ENCODE data around the gene EXD3.
A peak's percentile ranks its signal among the peaks of the same experiment; 100 is the strongest.

Gene EXD3

GRCh38 chr9:137312852-137313325 lies 110.1 kb downstream of the EXD3 start:
- peak overlapping the region in 1 of 11 experiments; percentile 1; a peak in 2 of 22 replicates for H3K27ac ChIP-seq
- no peak for TF ChIP-seq Cebpa-rat (IDR thresholded peaks at IDR 0.05)
- no peaks in the 10 kb centered on the region for H3K9me3 ChIP-seq (replicated peaks in 1 of 11)
- no peak overlapping the region for H3K4me3 ChIP-seq
- peaks cover 38 to 89% (median 78%) of the 10 kb centered on the region in 10 experiments for H3K4me1 ChIP-seq
- H3K4me2 ChIP-seq, result peak overlapping the region in 6 of 11 experiments; percentile 22 to 57 (median 49); a peak in 5 of 22 replicates
- peaks cover 0 to 8% (median 0%) of the 10 kb centered on the region in 11 experiments; a peak in 4 of 22 replicates for H3K27me3 ChIP-seq
- peaks cover 0 to 9% (median 0%) of the 10 kb centered on the region in 11 experiments; a peak in 2 of 22 replicates for H4K20me1 ChIP-seq
- H3K36me3 ChIP-seq, result no peaks in the 10 kb centered on the region
- H3K9ac ChIP-seq, result peak overlapping the region in 2 of 11 experiments; percentile 7 to 14; a peak in 3 of 22 replicates

- Histone ChIP-seq H3K4me1 (peaks cover 37 to 89% (median 78%) of the 10 kb centered on the region in 10 experiments), H3K9me3 (replicated peaks in 1 of 11) (no peaks in the 10 kb centered on the region), H3K4me3 (no peak overlapping the region), H3K27me3 (peaks cover 0 to 8% (median 0%) of the 10 kb centered on the region in 11 experiments; a peak in 4 of 22 replicates), H3K27ac (peak overlapping the region in 2 of 11 experiments; percentile 15 to 49; a peak in 3 of 22 replicates), H4K20me1 (peaks cover 0 to 9% (median 0%) of the 10 kb centered on the region in 11 experiments; a peak in 2 of 22 replicates), H3K9ac (peak overlapping the region in 1 of 11 experiments; percentile 41; a peak in 1 of 22 replicates), H3K36me3 (no peaks in the 10 kb centered on the region), H3K4me2 (peak overlapping the region in 4 of 11 experiments; percentile 19 to 51 (median 29); a peak in 4 of 22 replicates)
- no peak for TF ChIP-seq Cebpa-rat (IDR thresholded peaks at IDR 0.05)
Measured at GRCh38 chr9:137311986-137312851, 110.7 kb downstream of the EXD3 start.

- Histone ChIP-seq H3K27me3 (peaks cover 0 to 3% (median 0%) of the 10 kb centered on the region in 11 experiments; a peak in 4 of 22 replicates), H3K9ac (peak overlapping the region in 3 of 11 experiments; percentile 24 to 41 (median 32); a peak in 3 of 22 replicates), H3K36me3 (no peaks in the 10 kb centered on the region), H3K9me3 (replicated peaks in 1 of 11) (no peaks in the 10 kb centered on the region), H3K4me2 (peak overlapping the region; percentile 10 to 51 (median 28); a peak in 15 of 22 replicates), H4K20me1 (peaks cover 0 to 9% (median 0%) of the 10 kb centered on the region in 11 experiments; a peak in 2 of 22 replicates), H3K4me1 (peaks cover 40 to 89% (median 78%) of the 10 kb centered on the region in 10 experiments), H3K4me3 (no peak overlapping the region), H3K27ac (peak overlapping the region in 2 of 11 experiments; percentile 15 to 49; a peak in 3 of 22 replicates)
- no peak for TF ChIP-seq Cebpa-rat (IDR thresholded peaks at IDR 0.05)
Measured at GRCh38 chr9:137311171-137311985, 111.6 kb downstream of the EXD3 start.

- no peaks in the 10 kb centered on the region for H3K9me3 ChIP-seq (replicated peaks in 1 of 11)
- H3K27ac ChIP-seq, result peak overlapping the region in 4 of 11 experiments; percentile 22 to 49 (median 33); a peak in 5 of 22 replicates
- H3K27me3 ChIP-seq, result no peaks in the 10 kb centered on the region
- TF ChIP-seq Cebpa-rat (IDR thresholded peaks at IDR 0.05), result 0 out of 22 replicates have a peak, but pooled peaks of 1 of the 11 experiments have one; percentile 28
- H3K4me2 ChIP-seq, result peak overlapping the region; percentile 10 to 51 (median 28); a peak in 15 of 22 replicates
- peak overlapping the region in 1 of 11 experiments; percentile 24; a peak in 2 of 22 replicates for H3K9ac ChIP-seq
- no peak overlapping the region for H3K4me3 ChIP-seq
- H3K4me1 ChIP-seq, result peaks cover 43 to 92% (median 81%) of the 10 kb centered on the region in 10 experiments
- no peaks in the 10 kb centered on the region for H3K36me3 ChIP-seq
- H4K20me1 ChIP-seq, result peaks cover 0 to 9% (median 0%) of the 10 kb centered on the region in 11 experiments; a peak in 2 of 22 replicates
Measured at GRCh38 chr9:137310189-137311052, 112.5 kb downstream of the EXD3 start.

GRCh38 chr9:137309368-137310188 lies 113.4 kb downstream of the EXD3 start:
- TF ChIP-seq Cebpa-rat (IDR thresholded peaks at IDR 0.05), result no peak
- no peaks in the 10 kb centered on the region for H3K27me3 ChIP-seq
- H3K36me3 ChIP-seq, result no peaks in the 10 kb centered on the region
- H4K20me1 ChIP-seq, result peaks cover 0 to 9% (median 0%) of the 10 kb centered on the region in 11 experiments; a peak in 2 of 22 replicates
- H3K9me3 ChIP-seq (replicated peaks in 1 of 11), result no peaks in the 10 kb centered on the region
- peak overlapping the region in 6 of 11 experiments; percentile 16 to 54 (median 24); a peak in 7 of 22 replicates for H3K27ac ChIP-seq
- H3K9ac ChIP-seq, result peak overlapping the region in 1 of 11 experiments; percentile 13; a peak in 1 of 22 replicates
- peak overlapping the region in 2 of 11 experiments; percentile 32 to 51; a peak in 2 of 22 replicates for H3K4me2 ChIP-seq
- H3K4me3 ChIP-seq, result no peak overlapping the region
- H3K4me1 ChIP-seq, result peaks cover 44 to 92% (median 81%) of the 10 kb centered on the region in 10 experiments

- Histone ChIP-seq H3K27me3 (no peaks in the 10 kb centered on the region), H3K9me3 (replicated peaks in 1 of 11) (no peaks in the 10 kb centered on the region), H3K4me3 (no peak overlapping the region), H3K9ac (peak overlapping the region in 1 of 11 experiments; percentile 33; a peak in 3 of 22 replicates), H3K36me3 (no peaks in the 10 kb centered on the region), H3K4me1 (peaks cover 58 to 94% (median 84%) of the 10 kb centered on the region in 10 experiments), H3K4me2 (peak overlapping the region in 9 of 11 experiments; percentile 33 to 99 (median 49); a peak in 14 of 22 replicates), H4K20me1 (peaks cover 0 to 9% (median 0%) of the 10 kb centered on the region in 11 experiments; a peak in 2 of 22 replicates), H3K27ac (peak overlapping the region in 4 of 11 experiments; percentile 32 to 54 (median 54); a peak in 6 of 22 replicates)
- no peak for TF ChIP-seq Cebpa-rat (IDR thresholded peaks at IDR 0.05)
Measured at GRCh38 chr9:137308057-137308619, 114.8 kb downstream of the EXD3 start.
